Loucy (cell line): ENCODE measurements around the gene CNTN5.

ENCODE experiments used
- H2AFZ ChIP-seq: fragments of 200-600 bp; sonication (generic); 2 replicates; pipeline ENCODE4 v1.6.0; 2016; ENCODE audit warnings: antibody characterized with exemption, mild to moderate bottlenecking, low read length, moderate library complexity
- H3F3A ChIP-seq: fragments of 200-600 bp; 2 replicates; pipeline ENCODE4 v1.6.0; 2016; ENCODE audit warnings: antibody characterized with exemption, low read depth, mild to moderate bottlenecking
- H3K27me3 ChIP-seq: fragments of 200-600 bp; sonication (generic); 2 replicates; pipeline ENCODE4 v1.6.1; 2014; ENCODE audit warnings: low read length, mild to moderate bottlenecking; ENCODE audit not compliant: insufficient read depth, poor library complexity, severe bottlenecking
- H3K36me3 ChIP-seq: fragments of 200-600 bp; sonication (generic); 2 replicates; pipeline ENCODE4 v1.6.1; 2016; ENCODE audit warnings: low read length; ENCODE audit not compliant: insufficient read depth
- H3K4me1 ChIP-seq: fragments of 200-600 bp; sonication (generic); 2 replicates; pipeline ENCODE4 v1.5.1; 2014; ENCODE audit warnings: low read length, mild to moderate bottlenecking; ENCODE audit not compliant: insufficient read depth, poor library complexity, severe bottlenecking
- H3K4me2 ChIP-seq: fragments of 200-600 bp; sonication (generic); 2 replicates; pipeline ENCODE4 v1.6.0; 2014; ENCODE audit warnings: antibody characterized with exemption, low read length, low read depth, mild to moderate bottlenecking; ENCODE audit not compliant: poor library complexity, severe bottlenecking
- H3K4me3 ChIP-seq: fragments of 200-600 bp; sonication (generic); 2 replicates; pipeline ENCODE4 v1.5.1; 2014; ENCODE audit warnings: low read length, mild to moderate bottlenecking, mixed read lengths; ENCODE audit not compliant: poor library complexity, severe bottlenecking
- H3K79me2 ChIP-seq: fragments of 200-600 bp; sonication (generic); 2 replicates; pipeline ENCODE4 v1.6.1; 2014; ENCODE audit warnings: low read length; ENCODE audit not compliant: insufficient read depth
- H3K9ac ChIP-seq: fragments of 200-600 bp; sonication (generic); 2 replicates; pipeline ENCODE4 v1.6.0; 2014; ENCODE audit warnings: mild to moderate bottlenecking, low read depth, low read length, moderate library complexity; ENCODE audit not compliant: poor library complexity, severe bottlenecking
- H3K9me2 ChIP-seq: fragments of 200-600 bp; sonication (generic); replicated peaks from 2 replicates; pipeline ENCODE4 v1.6.1; 2016; ENCODE audit warnings: low read depth, low read length, mixed read lengths
- H3K9me3 ChIP-seq: fragments of 200-600 bp; sonication (generic); 2 replicates; pipeline ENCODE4 v1.6.1; 2014; ENCODE audit warnings: mild to moderate bottlenecking, antibody characterized with exemption, low read length, low read depth; ENCODE audit not compliant: insufficient read depth
- H4K20me1 ChIP-seq: fragments of 200-600 bp; sonication (generic); 2 replicates; pipeline ENCODE4 v1.6.0; 2014; ENCODE audit warnings: antibody characterized with exemption, low read length, mild to moderate bottlenecking; ENCODE audit not compliant: insufficient read depth, poor library complexity, severe bottlenecking
- EZH2phosphoT487 ChIP-seq: fragments of 200-600 bp; IDR thresholded peaks from 2 replicates; pipeline ENCODE4 v1.6.1; 2018; ENCODE audit warnings: antibody characterized with exemption, mild to moderate bottlenecking, moderate library complexity, borderline replicate concordance
- TF ChIP-seq, protein P1 (sequence below): fragments of 200-600 bp; sonication (generic); conservative IDR thresholded peaks from 2 replicates; pipeline ENCODE4 v1.5.1; 2014; ENCODE audit warnings: mild to moderate bottlenecking, antibody characterized with exemption, low read length

The CNTN5 gene

DNA sequence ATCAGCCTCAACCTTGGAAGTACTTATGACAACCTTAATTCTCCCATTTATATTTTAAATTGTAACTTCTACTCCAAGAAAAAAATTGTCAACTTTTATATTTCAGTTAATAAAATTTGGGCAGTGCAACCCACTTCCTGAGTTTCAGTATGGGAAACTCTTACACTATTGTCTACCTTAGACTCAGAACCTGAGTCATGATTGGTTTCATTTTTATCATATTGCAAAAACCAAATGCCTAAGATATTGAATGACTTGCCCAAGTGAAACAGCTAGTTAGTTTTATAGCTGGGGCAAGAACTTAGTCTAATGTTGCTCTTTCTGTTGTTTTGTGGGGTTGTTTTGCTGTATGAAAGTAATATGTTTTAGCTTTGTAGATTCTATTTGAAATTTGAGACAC, 1332.3 kb downstream of the CNTN5 start:
- Histone ChIP-seq H3K4me1 (no peaks in the 10 kb centered on the region), H4K20me1 (no peaks in the 10 kb centered on the region), H3K27me3 (no peaks in the 10 kb centered on the region), H3K9me3 (no peaks in the 10 kb centered on the region), H3K36me3 (no peaks in the 10 kb centered on the region), H3K4me2 (no peak overlapping the region), H2AFZ (no peak overlapping the region), H3F3A (no peaks in the 10 kb centered on the region), H3K9me2 (no peaks in the 10 kb centered on the region), H3K9ac (no peak overlapping the region), H3K79me2 (no peaks in the 10 kb centered on the region), H3K4me3 (no peak overlapping the region)
- TF ChIP-seq EZH2phosphoT487, result no peak
- TF ChIP-seq, protein P1, sequence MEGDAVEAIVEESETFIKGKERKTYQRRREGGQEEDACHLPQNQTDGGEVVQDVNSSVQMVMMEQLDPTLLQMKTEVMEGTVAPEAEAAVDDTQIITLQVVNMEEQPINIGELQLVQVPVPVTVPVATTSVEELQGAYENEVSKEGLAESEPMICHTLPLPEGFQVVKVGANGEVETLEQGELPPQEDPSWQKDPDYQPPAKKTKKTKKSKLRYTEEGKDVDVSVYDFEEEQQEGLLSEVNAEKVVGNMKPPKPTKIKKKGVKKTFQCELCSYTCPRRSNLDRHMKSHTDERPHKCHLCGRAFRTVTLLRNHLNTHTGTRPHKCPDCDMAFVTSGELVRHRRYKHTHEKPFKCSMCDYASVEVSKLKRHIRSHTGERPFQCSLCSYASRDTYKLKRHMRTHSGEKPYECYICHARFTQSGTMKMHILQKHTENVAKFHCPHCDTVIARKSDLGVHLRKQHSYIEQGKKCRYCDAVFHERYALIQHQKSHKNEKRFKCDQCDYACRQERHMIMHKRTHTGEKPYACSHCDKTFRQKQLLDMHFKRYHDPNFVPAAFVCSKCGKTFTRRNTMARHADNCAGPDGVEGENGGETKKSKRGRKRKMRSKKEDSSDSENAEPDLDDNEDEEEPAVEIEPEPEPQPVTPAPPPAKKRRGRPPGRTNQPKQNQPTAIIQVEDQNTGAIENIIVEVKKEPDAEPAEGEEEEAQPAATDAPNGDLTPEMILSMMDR, result no peak

DNA sequence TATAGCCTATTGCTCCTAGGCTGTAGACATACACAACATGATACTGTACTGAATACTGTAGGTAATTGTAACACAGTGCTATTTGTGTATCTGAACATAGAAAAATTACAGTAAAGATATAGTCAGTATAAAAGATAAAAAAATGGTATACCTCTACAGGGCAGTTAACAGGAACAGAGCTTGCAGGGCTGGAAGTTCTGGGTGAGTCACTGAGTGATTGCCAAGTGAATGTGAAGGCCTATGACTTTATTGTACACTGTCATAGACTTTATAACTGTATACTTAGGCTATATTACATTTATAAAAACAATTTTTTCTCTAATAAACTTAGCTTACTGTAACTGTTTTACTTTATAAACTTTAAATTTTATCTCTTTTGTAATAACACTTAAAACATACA, 1334.0 kb downstream of the CNTN5 start:
- Histone ChIP-seq H4K20me1 (no peaks in the 10 kb centered on the region), H3K79me2 (no peaks in the 10 kb centered on the region), H2AFZ (no peak overlapping the region), H3K9ac (no peak overlapping the region), H3K36me3 (no peaks in the 10 kb centered on the region), H3K9me3 (no peaks in the 10 kb centered on the region), H3K9me2 (no peaks in the 10 kb centered on the region), H3K4me2 (no peak overlapping the region), H3K4me3 (no peak overlapping the region), H3K4me1 (no peaks in the 10 kb centered on the region), H3F3A (no peaks in the 10 kb centered on the region), H3K27me3 (no peaks in the 10 kb centered on the region)
- TF ChIP-seq, protein P1, result no peak
- TF ChIP-seq EZH2phosphoT487, result no peak

DNA sequence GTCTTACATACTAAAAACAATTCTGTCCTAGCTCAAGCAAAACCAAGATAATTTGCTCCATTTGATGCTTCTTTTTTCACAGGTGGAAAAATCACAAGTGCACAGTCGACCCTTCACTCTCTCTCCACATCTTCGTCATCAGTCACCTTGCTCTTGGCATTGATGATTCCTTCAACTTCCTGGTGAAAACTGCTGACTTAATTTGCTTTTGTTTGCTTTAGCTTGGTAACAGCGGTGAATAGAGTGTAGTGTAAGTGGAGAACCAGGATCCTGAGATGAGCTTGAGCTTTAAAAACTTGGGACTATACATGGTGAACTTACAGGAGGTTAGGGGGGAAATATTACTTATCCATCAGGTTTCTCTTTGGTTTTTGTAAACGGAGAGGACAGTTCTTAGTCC, 1335.3 kb downstream of the CNTN5 start:
- Histone ChIP-seq H3K9ac (no peak overlapping the region), H4K20me1 (no peaks in the 10 kb centered on the region), H3K79me2 (no peaks in the 10 kb centered on the region), H3K27me3 (no peaks in the 10 kb centered on the region), H3K9me2 (no peaks in the 10 kb centered on the region), H2AFZ (no peak overlapping the region), H3K9me3 (no peaks in the 10 kb centered on the region), H3K4me1 (no peaks in the 10 kb centered on the region), H3K36me3 (no peaks in the 10 kb centered on the region), H3K4me2 (no peak overlapping the region), H3K4me3 (no peak overlapping the region), H3F3A (no peaks in the 10 kb centered on the region)
- TF ChIP-seq, protein P1, result no peak
- TF ChIP-seq EZH2phosphoT487, result no peak
